Left lung (tissue), 10 donors: ENCODE measurements around the gene ENDOD1. TPM values are rescaled to one million over a fixed set of nuclear protein-coding genes. Genes with fewer than 3 reads are reported as not detected.

ENCODE experiments used
- ATAC-seq: fragments of 200-7000 bp; cut with Tn5 transposase; one replicate; pipeline ENCODE4 v1.9.1; 2020; ENCODE audit warnings: moderate library complexity
- DNase-seq, 4 donors: peaks; one replicate each; pipeline ENCODE4 v3.0.0-alpha.2; 2013 to 2020
- H3K27ac ChIP-seq, 2 donors: fragments of 200-600 bp; sonication (generic) in 1 of 2; one replicate each; pipeline versions ENCODE4 v1.5.0 to v1.8.0; 2020 to 2021
- H3K27me3 ChIP-seq, 2 donors: fragments of 200-600 bp; sonication (generic) in 1 of 2; one replicate each; pipeline versions ENCODE4 v1.5.0 to v1.8.0; 2020 to 2021
- H3K36me3 ChIP-seq, 2 donors: fragments of 200-600 bp; sonication (generic) in 1 of 2; one replicate each; pipeline versions ENCODE4 v1.5.0 to v1.8.0; 2020 to 2021
- H3K4me1 ChIP-seq, 2 donors: fragments of 200-600 bp; one replicate each; pipeline ENCODE4 v1.8.0; 2021
- H3K4me3 ChIP-seq, 2 donors: fragments of 200-600 bp; sonication (generic) in 1 of 2; one replicate each; pipeline versions ENCODE4 v1.5.0 to v1.8.0; 2020 to 2021; ENCODE audit warnings: mild to moderate bottlenecking in 1 of 2
- H3K9me3 ChIP-seq, 2 donors: fragments of 200-600 bp; sonication (generic) in 1 of 2; one replicate each; pipeline versions ENCODE4 v1.5.0 to v1.8.0; 2020 to 2021
- intact Hi-C, 2 donors: fragments of 100-400 bp; cut with DNase I; formaldehyde crosslinking; loops; one replicate each; pipeline versions ENCODE4 v1.11.2 to v1.14.2; 2022
- polyA plus RNA-seq, 6 donors: library from polyadenylated mRNA; unstranded; fragments of 120-200 nt; gene quantifications; one replicate each; pipeline ENCODE4 v1.2.1, GENCODE V29; 2013; ENCODE audit not compliant: insufficient read length in 6 of 6
- total RNA-seq, 2 donors: library from RNA; stranded (reverse); fragmentation: NEBNext Ultra II Directional; extraction: Animal tissue kit (Norgen Biotek cat#: 25700); gene quantifications; one replicate each; pipeline ENCODE4 v1.2.1, GENCODE V29; 2021
- TF ChIP-seq, protein P1 (sequence below), 2 donors: fragments of 200-600 bp; sonication (generic) in 1 of 2; IDR thresholded peaks; one replicate each; pipeline versions ENCODE4 v1.5.0 to v1.8.0; 2021; ENCODE audit warnings: antibody characterized with exemption in 2 of 2
- donor health status: DM: no; HTN: yes; CAD: no.
- donor health status: DM: no; HTN: no; CAD: no.

ENDOD1 gene
- total and polyA plus RNA-seq, 8 donors = 24.2 to 31.2 (median 26.3) TPM

DNA sequence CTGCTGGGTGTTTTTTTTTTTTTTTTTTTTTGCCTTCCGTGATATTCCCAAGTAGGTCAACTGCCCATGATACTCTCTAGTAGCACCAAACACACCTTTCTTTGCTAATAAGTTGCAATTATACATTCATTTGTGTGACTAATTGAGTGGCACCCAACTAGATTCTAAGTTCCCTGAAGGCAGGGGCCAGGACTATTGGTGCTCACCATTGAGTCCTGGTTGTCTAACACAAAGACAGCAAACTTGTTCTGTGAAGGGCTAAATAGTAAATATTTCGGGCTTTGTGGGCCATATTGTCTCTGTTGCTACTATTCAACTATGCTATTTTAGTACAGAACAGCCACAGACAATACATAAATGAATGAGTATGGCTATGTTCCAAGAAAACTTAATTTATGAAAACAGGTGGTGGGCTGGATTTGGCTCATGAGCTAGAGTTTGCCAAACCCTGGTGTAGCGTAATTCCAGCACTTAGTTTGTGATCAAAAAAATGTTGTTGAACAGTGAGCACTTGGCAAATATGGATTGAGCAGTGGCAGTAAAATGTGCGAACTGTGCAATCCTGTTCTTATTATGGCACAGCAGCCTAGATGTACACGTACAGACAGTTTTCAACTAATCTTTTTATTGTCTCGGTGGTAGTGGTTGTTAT is 11.3 kb downstream of the ENDOD1 start:
- TF ChIP-seq, protein P1, sequence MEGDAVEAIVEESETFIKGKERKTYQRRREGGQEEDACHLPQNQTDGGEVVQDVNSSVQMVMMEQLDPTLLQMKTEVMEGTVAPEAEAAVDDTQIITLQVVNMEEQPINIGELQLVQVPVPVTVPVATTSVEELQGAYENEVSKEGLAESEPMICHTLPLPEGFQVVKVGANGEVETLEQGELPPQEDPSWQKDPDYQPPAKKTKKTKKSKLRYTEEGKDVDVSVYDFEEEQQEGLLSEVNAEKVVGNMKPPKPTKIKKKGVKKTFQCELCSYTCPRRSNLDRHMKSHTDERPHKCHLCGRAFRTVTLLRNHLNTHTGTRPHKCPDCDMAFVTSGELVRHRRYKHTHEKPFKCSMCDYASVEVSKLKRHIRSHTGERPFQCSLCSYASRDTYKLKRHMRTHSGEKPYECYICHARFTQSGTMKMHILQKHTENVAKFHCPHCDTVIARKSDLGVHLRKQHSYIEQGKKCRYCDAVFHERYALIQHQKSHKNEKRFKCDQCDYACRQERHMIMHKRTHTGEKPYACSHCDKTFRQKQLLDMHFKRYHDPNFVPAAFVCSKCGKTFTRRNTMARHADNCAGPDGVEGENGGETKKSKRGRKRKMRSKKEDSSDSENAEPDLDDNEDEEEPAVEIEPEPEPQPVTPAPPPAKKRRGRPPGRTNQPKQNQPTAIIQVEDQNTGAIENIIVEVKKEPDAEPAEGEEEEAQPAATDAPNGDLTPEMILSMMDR (IDR thresholded peaks at IDR 0.05) = no peak
- Histone ChIP-seq H3K4me3 (no peak overlapping the region), H3K27ac (no peak overlapping the region), H3K4me1 (peaks cover 0 to 5% of the 10 kb centered on the region in 2 donors), H3K27me3 (no peaks in the 10 kb centered on the region), H3K36me3 (no peaks in the 10 kb centered on the region), H3K9me3 (no peaks in the 10 kb centered on the region)
- intact Hi-C loops = no loop called here
- no peak for DNase-seq
- no peak for ATAC-seq

DNA sequence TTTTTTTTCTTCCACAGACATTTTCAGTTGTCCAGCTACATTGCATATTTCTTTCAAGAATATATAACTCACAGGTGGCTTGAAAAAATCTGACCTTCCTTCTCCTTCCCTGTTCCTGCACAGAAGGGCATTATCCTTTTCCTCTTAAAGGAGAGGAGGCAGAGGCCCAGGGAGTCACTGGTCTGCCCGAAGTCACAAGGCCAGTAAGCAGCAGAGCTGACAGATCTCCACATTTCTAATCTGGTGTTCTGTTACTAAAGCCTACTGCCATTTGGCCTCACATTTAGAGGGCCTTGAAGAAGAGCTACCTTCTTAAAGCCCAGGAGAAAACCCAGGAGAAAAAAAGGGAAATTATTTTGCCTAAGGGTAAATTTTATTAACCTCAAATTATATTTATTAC is 12.3 kb downstream of the ENDOD1 start:
- Histone ChIP-seq H3K9me3 (no peaks in the 10 kb centered on the region), H3K36me3 (no peaks in the 10 kb centered on the region), H3K27me3 (no peaks in the 10 kb centered on the region), H3K4me1 (no peaks in the 10 kb centered on the region), H3K4me3 (no peak overlapping the region), H3K27ac (no peak overlapping the region)
- DNase-seq (no peak), ATAC-seq (no peak)
- intact Hi-C loops = no loop called here
- TF ChIP-seq, protein P1 (IDR thresholded peaks at IDR 0.05) = no peak

DNA sequence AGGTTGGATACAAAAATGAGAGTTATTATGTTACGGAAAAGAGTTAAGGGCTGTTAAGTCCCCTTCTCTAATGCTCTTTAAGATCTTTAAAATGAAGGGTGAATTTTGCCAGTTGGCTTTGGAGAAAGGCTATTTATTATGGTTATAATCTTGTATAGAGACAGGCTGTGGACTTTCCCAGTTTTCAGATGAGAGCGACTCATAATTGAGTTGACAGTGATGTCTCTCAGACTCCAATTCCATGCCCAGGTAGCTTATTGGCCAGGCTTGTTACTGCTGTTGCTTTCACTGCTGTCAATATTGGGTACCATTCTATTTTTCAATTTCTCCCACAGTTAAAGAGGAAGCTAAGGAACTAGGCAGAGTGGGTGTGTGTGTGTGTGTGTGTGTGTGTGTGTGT is 13.1 kb downstream of the ENDOD1 start:
- no peaks in the 10 kb centered on the region for H3K27me3 ChIP-seq
- TF ChIP-seq, protein P1 (IDR thresholded peaks at IDR 0.05) = no peak
- no peak for DNase-seq
- ATAC-seq = no peak
- H3K36me3 ChIP-seq = no peaks in the 10 kb centered on the region
- H3K27ac ChIP-seq = no peak overlapping the region
- no peak overlapping the region for H3K4me3 ChIP-seq
- intact Hi-C loops = no loop called here
- no peaks in the 10 kb centered on the region for H3K9me3 ChIP-seq
- H3K4me1 ChIP-seq = peaks cover 0 to under 1% of the 10 kb centered on the region in 2 donors

DNA sequence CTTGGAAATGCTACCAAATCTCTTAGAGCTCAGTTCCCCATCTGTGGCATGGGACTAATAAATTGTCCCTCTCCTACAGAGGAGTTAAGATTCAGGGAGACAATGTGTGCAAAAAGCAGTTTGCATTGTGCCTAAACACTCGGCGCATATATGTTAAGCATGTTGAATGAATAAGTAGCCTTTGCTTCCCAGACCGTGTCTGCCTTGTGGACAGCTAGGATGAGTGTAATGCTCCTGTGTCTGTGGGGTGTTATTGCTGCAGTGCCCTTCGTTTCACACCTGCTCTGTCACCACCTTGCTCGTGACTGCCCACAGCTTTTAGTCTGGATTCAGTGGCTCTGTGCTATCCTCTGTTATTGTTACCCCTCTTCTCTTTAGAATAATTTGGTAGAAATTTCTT is 14.1 kb downstream of the ENDOD1 start:
- intact Hi-C loops = no loop called here
- Histone ChIP-seq H3K4me3 (no peak overlapping the region), H3K4me1 (peaks cover 0 to 4% of the 10 kb centered on the region in 2 donors), H3K27ac (no peak overlapping the region), H3K9me3 (no peaks in the 10 kb centered on the region), H3K27me3 (no peaks in the 10 kb centered on the region), H3K36me3 (no peaks in the 10 kb centered on the region)
- TF ChIP-seq, protein P1 (IDR thresholded peaks at IDR 0.05) = no peak
- DNase-seq (no peak), ATAC-seq (no peak)

DNA sequence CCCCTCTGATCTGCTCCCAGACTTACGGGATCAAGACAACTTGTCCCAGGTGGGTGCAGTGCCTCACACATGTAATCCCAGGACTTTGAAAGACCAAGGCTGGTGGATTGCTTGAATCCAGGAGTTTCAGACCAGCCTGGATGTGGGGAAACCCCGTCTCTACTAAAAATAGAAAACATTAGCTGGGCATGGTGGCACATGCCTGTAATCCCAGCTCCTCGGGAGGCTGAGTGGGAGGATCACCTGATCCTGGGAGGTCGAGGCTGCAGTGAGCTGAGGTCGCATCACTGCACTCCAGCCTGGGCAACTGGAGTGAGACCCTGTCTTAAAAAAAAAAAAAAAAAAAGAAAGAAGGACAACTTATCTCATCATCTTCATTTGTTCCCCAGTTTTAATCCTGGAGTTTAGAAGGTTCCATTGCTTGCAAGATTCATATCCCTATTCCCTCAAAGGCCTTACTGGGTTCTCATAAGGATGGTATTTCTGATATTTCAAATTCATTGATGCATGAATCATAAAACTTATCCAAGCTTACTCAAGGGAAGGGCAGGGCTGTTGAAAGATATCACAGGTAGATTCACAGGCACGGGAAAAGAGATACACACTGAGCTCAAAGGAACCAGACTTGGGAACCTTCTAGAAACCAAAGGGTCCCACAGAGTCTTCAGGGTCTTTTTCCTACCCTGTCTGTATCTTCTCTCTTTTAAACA is 14.6 kb downstream of the ENDOD1 start:
- Histone ChIP-seq H3K9me3 (no peaks in the 10 kb centered on the region), H3K27ac (no peak overlapping the region), H3K4me3 (no peak overlapping the region), H3K4me1 (peaks cover 0 to 4% of the 10 kb centered on the region in 2 donors), H3K36me3 (no peaks in the 10 kb centered on the region), H3K27me3 (no peaks in the 10 kb centered on the region)
- intact Hi-C loops = no loop called here
- DNase-seq (no peak), ATAC-seq (no peak)
- TF ChIP-seq, protein P1 (IDR thresholded peaks at IDR 0.05) = no peak
